LNCAP (cell line): Measurements from ENCODE around the gene MYRIP.

Experiments used
- CTCF ChIP-seq: fragments of 450-650 bp; IDR thresholded peaks from 2 replicates; pipeline ENCODE4 v1.5.1; 2017; ENCODE audit warnings: mild to moderate bottlenecking

MYRIP gene

GRCh38 chr3:40086890-40087883, 277.8 kb downstream of the MYRIP start:
- TF ChIP-seq CTCF, result no peak

GRCh38 chr3:40088527-40089170, 279.2 kb downstream of the MYRIP start:
- no peak for TF ChIP-seq CTCF

GRCh38 chr3:40096661-40097111, 287.3 kb downstream of the MYRIP start:
- TF ChIP-seq CTCF, result no peak

- TF ChIP-seq CTCF, result no peak
These were observed 288.0 kb downstream of the MYRIP start for GRCh38 chr3:40097131-40098117.

- TF ChIP-seq CTCF, result no peak
These were observed 288.9 kb downstream of the MYRIP start for GRCh38 chr3:40098261-40098759.

GRCh38 chr3:40099871-40100270, 290.5 kb downstream of the MYRIP start:
- no peak for TF ChIP-seq CTCF

GRCh38 chr3:40102182-40102581, 292.8 kb downstream of the MYRIP start:
- no peak for TF ChIP-seq CTCF
